HG03108 (cell line): ENCODE measurements around the gene CRYBA4.
A peak's percentile ranks its signal among the peaks of the same experiment; 100 is the strongest.

Experiments used
- ATAC-seq: cut with Tn5 transposase; IDR thresholded peaks from one replicate; pipeline ENCODE4 v1.9.1; 2021; ENCODE audit warnings: moderate library complexity; ENCODE audit not compliant: unreplicated experiment

The CRYBA4 gene

DNA sequence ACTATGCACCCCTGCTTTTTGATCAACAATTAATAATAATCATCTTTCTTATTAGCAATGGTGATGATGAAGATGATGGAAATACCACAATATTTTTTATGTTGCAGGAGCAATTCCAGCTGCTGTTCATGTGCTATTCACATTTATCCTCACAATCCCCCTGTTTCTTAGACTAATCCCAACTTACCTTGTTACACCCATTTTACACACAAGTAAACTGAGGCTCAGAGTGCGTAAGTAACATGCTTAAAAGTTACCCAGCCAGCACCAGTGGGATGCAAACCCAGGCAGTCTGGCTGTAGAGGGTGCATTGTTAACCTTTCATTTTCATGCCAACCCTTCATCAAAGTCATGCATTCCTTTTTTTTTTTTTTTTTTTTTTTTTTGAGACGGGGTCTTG is 1.6 kb upstream of the CRYBA4 start:
- no peak for ATAC-seq

DNA sequence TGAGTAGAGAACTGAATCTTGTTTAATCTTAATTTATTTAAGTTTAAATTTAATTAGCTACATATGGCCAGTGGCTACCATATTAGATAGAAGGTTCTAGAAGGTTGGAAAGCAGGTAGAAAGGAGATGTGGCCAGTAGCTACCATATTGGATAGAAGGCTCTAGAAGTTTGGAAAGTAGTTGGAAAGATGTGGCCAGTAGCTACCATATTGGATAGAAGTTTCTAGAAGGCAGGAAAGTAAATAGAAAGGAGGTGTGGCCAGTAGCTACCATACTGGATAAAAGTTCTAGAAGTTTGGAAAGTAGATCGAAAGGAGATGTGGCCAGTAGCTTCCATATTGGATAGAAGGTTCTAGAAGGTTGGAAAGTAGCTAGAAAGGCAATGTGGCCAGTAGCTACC is 2.2 kb downstream of the CRYBA4 start:
- ATAC-seq: no peak

DNA sequence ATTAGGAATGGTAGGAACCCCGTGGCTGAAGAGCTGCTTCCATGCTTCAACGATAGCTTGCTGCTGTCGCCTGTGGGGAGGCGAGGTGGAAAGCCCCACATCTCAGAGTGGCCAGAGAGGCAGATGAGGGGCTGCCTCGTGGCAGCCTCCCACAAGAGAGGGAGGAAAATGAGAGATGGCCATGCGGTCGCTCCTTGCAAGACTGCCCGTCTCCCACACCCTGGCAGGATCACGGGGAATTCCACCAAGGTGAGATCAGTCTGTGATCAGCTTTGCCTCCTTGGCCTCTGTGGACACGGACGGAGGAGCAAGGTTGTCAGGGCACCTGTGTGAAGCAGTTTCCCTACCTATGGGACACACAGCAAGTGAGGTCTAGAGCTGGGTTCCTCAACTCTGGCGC is 3.0 kb downstream of the CRYBA4 start:
- ATAC-seq: no peak

DNA sequence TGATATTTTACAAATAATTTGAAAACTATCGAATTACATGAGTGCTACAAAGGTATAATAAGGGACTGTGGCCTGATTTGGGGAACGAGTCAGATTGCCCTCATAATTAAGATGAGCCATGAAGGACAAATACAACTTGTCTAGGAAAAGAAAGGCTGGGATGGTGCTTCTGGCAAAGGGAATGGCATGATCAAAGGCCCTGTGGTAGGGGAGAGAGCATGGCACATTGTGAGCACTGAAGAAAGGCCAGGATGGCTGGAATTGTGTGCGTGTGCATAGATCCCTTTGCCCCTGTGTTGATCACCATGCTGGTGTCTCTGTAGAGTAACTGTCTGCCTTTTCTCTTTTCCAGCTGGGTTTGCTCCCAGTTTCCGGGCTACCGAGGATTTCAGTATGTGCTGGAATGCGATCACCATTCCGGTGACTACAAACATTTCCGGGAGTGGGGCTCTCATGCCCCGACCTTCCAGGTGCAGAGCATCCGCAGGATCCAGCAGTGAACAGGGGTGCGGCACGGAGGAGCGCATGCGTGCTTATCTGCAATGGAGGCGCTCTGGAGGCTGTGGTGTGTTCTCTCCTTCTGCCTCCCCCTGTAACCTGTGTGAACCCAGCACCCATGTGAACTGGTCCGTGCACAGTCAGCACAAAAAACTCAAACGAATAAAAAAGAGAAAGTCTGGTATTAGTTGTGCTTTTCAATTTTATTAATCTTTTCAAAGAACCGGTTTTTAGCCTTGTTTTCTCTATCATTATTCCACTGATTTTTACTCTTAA is 8.4 kb downstream of the CRYBA4 start:
- ATAC-seq: no peak

GRCh38 chr22:26631282-26631681 is 9.5 kb downstream of the CRYBA4 start:
- ATAC-seq: no peak

- ATAC-seq: no peak
Observed at GRCh38 chr22:26632422-26633155, 10.8 kb downstream of the CRYBA4 start.

- no peak for ATAC-seq
Observed at GRCh38 chr22:26634189-26634588, 12.4 kb downstream of the CRYBA4 start.

DNA sequence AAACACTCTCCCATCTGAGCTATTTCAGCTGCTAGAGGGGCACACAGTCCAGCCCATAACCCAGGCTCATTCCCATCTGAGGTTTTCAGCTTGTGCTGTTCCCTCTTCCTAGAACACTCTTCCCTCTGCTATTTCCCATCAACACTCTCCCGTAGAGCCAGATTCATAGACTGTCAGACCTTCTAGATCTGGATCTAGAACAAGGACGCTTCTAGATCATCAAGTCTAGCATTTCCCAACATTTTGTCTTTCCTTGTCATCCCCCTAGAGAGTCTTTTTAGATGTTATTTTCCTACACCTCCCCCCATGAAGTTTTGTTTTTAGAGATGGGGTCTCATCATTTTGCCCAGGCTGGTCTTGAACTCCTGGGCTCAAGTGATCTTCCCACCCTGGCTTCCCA is 13.4 kb downstream of the CRYBA4 start:
- ATAC-seq: no peak

DNA sequence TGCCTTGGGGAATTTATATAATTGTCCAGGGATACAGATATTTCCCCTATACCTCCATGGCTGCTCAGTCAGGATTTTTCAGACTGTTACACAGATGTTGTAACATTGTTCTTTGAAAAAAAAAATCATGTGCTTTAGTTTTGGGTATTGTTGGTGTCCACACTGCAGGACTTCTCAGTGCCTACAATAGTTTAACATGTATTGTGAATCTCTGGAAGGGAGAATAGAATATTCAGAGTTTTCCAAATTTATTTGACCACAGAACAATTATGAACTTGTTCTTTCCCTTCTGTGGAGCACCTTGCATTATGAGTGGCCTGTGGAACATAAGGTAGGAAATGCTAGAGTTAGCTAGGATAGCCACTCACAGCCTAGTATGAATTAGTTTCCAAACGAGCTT is 14.5 kb downstream of the CRYBA4 start:
- no peak for ATAC-seq

DNA sequence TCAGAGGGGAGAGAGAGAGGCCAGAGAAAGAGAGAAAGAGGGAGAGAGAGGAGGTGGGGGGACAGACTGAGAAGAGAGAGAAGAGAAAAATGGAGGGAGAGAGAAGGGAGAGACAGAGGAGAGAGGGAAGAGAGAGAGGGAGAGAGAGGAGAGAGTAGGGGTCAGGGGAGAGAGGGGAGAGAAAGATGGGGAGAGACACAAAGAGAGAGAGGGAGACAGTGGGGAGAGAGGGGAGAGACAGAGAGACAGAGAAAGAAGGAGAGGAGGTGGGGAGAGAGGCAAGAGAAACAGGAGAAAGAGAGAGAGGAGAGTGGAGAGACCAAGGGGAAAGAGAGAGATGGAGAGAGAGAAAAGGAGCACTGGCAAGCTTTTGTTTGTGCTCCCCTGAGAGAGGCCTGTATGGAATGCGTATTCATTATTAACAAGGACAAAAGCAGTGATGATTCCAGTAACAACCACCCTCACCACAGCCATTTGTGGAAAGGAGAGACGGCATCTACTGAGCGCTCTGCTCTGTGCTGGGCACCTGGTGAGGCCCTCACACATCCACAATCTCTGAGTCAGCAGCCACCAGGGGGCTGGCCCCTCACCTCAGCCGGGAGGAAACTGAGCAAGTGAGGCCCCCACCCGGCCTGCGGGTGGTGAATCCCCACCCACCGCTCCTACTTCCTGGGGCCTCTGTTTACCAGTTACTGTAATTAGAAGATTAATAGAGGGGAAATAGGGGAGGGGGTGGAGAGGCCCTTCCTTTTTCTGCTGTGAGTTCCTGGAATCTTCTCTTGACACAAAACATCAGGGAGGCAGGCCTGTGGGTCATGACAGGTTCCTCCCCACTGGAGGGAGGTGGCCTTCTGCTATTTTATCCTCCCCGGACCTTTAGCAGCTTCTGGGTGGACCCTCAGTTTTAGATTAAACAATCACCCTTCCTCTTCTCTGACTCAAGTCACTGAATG is 21.0 kb downstream of the CRYBA4 start:
- no peak for ATAC-seq

DNA sequence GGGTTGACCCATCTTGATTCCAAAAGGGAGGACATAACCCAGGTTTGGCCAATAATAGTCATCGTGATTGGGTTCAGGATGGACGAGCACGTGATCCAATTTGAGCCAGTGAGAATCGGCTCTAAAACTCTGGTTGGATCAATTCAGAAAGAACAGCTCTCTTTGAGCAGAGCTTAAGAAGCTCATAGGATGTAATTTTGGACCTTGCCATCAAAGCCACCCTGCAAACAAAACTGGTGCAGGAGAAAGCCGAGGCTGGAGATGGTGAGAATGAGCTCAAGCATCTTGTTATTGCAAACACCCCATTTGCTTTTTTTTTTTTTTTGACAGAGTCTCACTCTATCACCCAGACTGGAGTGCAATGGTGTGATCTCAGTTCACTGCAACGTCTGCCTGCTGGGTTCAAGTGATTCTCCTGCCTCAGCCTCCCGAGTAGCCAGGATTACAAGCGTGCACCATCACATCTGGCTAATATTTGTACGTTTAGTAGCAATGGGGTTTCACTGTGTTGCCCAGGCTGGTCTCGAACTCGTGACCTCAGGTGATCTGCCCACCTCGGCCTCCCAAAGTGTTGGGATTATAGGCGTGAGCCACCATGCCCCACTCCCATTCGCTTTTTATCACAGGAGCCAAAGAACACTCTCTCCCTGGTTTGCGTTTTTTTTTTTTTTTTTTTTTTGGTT is 21.8 kb downstream of the CRYBA4 start:
- no peak for ATAC-seq

GRCh38 chr22:26646158-26646557 is 24.4 kb downstream of the CRYBA4 start:
- ATAC-seq: no peak

- no peak for ATAC-seq
Observed at GRCh38 chr22:26648011-26648497, 26.3 kb downstream of the CRYBA4 start.

GRCh38 chr22:26648528-26649388 is 27.0 kb downstream of the CRYBA4 start:
- no peak for ATAC-seq

GRCh38 chr22:26650722-26651421 is 29.1 kb downstream of the CRYBA4 start:
- ATAC-seq: no peak

DNA sequence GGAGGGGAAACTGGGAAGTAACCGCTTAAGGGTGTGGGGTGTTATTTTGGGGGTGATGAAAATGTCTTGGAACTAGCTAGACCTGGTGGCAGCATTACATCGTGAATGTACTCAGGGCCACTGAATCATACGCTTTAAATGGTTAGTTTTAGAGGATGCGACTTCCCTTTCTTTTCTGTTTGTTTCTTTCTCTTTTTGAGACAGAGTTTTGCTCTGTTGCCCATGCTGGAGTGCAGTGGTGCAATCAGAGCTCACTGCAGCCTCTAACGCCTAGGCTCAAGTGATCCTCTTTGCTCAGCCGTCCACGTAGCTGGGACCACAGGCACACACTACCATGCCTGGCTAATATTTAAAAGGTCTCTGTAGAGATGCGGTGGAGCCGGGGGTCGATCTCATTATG is 30.1 kb downstream of the CRYBA4 start:
- ATAC-seq: no peak

DNA sequence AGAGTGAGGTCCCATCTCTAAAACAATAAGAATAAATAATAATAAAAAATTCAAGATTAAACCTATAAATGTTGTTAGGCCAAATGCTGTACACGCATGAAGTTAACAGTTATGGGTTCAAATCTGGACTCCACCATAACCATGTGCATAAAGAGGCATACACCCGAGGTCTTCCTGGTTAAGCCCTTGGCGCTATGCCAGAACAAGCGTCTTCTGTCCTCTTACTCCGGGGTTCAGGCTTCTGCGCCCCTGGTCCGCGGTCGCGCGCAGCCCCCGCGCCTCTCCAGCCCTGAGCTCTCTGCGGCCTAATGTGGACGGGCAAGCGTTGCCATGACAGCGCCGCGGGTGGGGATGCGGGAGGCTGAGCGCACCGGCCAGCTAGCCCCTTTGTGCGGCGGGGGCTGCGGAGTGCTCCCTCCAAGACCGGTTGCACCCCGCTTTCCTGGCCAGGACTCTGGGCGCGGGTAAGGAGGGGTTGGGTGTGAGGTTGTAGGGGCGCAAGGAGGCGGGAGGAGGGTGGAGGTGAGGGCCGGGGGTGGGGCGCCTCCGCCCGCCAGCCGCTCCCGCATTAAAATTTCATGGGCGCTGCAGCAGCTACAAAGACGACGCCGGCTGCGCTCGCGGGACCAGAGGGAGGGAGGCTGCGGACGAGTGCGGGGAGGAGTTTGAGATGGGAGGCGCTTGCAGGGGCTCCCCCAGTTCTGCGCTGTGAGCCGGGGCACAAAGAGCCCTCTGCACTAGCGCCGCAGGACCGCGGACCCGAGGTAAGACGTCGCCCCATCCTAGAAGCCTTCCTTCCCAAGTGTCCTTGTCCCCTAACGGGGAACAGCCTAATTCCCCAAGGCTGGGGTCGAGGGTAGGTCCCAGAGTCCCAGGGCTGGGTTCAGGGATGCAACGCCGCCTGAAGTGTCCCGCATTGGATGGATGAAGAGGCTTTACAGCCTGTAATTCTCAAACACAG is 35.4 kb downstream of the CRYBA4 start, which contains the start of gene MIAT:
MIAT (plus strand) TSS at position 698 of the 961 bp plus-strand sequence.
- peak; percentile 44 for ATAC-seq

- no peak for ATAC-seq
Observed at GRCh38 chr22:26658161-26658560, 36.4 kb downstream of the CRYBA4 start.
